HFFc6 (cell line): ENCODE data around the gene AGAP3. TPM values are rescaled to one million over a fixed set of nuclear protein-coding genes. Genes with fewer than 3 reads are reported as not detected.

Source experiments
- DNase-seq: peaks from one replicate; pipeline ENCODE4 v3.0.0-alpha.2; 2018
- H3K27ac Mint-ChIP-seq: 2 replicates; pipeline ENCODE4 v1.8.0; 2020; ENCODE audit warnings: mild to moderate bottlenecking, mixed read lengths
- H3K27me3 Mint-ChIP-seq: 2 replicates; pipeline ENCODE4 v1.8.0; 2021; ENCODE audit warnings: mild to moderate bottlenecking, moderate library complexity, mixed read lengths; ENCODE audit not compliant: insufficient read depth
- H3K36me3 Mint-ChIP-seq: 2 replicates; pipeline ENCODE4 v1.8.0; 2021; ENCODE audit warnings: low read depth, mixed read lengths
- H3K4me1 Mint-ChIP-seq: 2 replicates; pipeline ENCODE4 v1.8.0; 2020; ENCODE audit warnings: low read depth, mixed read lengths
- H3K4me3 Mint-ChIP-seq: 2 replicates; pipeline ENCODE4 v1.8.0; 2020; ENCODE audit warnings: mild to moderate bottlenecking, moderate library complexity, mixed read lengths
- H3K9me3 Mint-ChIP-seq: 2 replicates; pipeline ENCODE4 v1.8.0; 2020; ENCODE audit warnings: mild to moderate bottlenecking, mixed read lengths
- total RNA-seq, 6 experiments: library from RNA; stranded (reverse); fragmentation: NEBNext Ultra II Directional; extraction: Animal tissue kit (Norgen Biotek cat#: 25700); gene quantifications; 2 replicates in 1 of 6; 3 replicates in 5 of 6; pipeline ENCODE4 v1.2.3, GENCODE V29; 2021
- TF ChIP-seq, protein P1 (sequence below): fragments of 200-600 bp; sonication (generic); IDR thresholded peaks from 2 replicates; pipeline ENCODE4 v1.5.0; 2021; ENCODE audit warnings: antibody characterized with exemption, mild to moderate bottlenecking

Gene AGAP3
- total RNA-seq, 6 experiments from 2014 or later = 73.3 to 104 (median 82.2) TPM

DNA sequence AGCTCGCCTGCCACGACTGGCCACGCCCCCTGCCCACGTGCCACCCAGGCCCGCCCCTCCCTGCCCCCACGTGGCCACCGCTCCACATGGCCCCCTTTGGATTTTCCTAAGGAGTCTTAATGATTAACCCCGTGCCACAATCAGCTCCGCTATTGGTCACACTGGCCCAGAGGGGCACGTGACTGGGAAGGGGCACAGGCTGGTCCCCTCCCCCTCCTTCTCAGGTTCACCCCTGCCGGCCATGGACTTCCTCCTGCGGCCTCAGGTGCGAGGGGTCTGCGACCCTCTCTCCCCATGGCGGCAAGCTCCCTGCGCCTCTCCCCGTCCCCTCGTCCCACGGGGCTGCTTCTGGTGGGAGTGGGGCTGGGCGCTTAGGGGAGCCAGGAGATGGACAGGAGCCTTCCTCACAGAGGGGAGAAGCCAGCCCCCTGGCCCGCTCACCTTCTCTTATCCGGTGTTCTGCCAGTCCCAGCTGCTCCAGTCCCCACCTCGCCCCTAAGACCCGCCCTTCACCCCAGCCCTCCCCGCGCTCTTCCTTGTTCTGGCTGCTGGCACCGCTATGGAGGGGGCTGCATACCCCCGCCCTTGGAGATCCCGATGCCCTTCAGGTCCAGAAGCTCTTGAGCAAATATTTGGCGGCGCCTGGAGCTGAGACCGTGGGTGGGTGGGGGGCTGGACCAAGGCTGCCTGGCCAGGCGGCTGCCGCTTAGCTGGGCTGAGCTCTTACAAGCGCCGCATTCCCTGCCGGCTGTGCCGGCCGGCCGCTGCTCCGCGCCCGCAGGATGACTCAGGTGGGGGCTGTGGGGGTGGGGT is 23.7 kb upstream of the AGAP3 start:
- peaks cover 41% of the 10 kb centered on the region for H3K4me1 Mint-ChIP-seq
- H3K36me3 Mint-ChIP-seq = peaks cover 7% of the 10 kb centered on the region
- H3K4me3 Mint-ChIP-seq = peak overlapping the region; percentile 97
- H3K27ac Mint-ChIP-seq = peak overlapping the region; percentile 78
- TF ChIP-seq, protein P1, sequence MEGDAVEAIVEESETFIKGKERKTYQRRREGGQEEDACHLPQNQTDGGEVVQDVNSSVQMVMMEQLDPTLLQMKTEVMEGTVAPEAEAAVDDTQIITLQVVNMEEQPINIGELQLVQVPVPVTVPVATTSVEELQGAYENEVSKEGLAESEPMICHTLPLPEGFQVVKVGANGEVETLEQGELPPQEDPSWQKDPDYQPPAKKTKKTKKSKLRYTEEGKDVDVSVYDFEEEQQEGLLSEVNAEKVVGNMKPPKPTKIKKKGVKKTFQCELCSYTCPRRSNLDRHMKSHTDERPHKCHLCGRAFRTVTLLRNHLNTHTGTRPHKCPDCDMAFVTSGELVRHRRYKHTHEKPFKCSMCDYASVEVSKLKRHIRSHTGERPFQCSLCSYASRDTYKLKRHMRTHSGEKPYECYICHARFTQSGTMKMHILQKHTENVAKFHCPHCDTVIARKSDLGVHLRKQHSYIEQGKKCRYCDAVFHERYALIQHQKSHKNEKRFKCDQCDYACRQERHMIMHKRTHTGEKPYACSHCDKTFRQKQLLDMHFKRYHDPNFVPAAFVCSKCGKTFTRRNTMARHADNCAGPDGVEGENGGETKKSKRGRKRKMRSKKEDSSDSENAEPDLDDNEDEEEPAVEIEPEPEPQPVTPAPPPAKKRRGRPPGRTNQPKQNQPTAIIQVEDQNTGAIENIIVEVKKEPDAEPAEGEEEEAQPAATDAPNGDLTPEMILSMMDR = no peak
- H3K9me3 Mint-ChIP-seq = no peaks in the 10 kb centered on the region
- DNase-seq = peak; percentile 49
- no peaks in the 10 kb centered on the region; the same call in 1 of the 2 replicates for H3K27me3 Mint-ChIP-seq

DNA sequence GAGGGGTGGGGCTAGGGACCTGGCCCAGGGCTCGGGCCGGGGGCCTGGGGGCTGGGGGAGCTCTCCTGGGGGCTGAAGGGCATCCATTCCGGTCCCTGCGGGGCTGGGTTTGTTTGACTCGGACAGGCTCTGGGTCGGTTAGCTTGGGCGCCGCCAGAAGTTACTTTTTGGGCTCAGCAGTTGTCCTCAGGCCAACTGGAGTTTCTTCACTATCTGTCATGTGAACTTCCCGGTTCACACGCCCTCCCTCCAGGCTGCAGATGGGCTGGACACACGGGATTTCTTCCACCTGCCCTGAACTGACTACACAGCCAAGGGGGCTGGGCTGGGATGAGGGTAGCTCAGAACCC is 23.1 kb upstream of the AGAP3 start:
- no peaks in the 10 kb centered on the region for H3K9me3 Mint-ChIP-seq
- H3K4me3 Mint-ChIP-seq = peak overlapping the region; percentile 53
- DNase-seq = peak; percentile 47
- peak overlapping the region; percentile 78 for H3K27ac Mint-ChIP-seq
- peaks cover 13% of the 10 kb centered on the region for H3K36me3 Mint-ChIP-seq
- TF ChIP-seq, protein P1 = no peak
- H3K4me1 Mint-ChIP-seq = peaks cover 45% of the 10 kb centered on the region
- H3K27me3 Mint-ChIP-seq = peaks cover 1% of the 10 kb centered on the region

DNA sequence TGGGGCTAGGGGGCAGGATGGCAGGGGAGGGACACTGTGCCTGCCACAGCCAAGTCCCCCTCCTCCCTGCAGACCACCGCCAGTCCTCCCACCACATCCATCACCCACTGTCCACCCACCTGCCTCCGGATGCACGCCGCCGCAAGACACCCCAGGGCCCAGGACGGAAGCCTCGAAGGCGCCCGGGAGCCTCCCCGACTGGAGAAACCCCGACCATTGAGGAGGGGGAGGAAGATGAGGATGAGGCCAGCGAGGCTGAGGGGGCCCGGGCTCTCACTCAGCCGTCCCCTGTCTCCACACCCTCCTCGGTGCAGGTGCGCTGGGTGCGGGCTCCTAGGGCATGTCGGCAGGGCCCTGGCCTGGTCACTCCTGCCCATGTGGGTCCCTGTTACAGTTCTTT is 21.8 kb upstream of the AGAP3 start:
- Mint-ChIP-seq H3K9me3 (no peaks in the 10 kb centered on the region), H3K27me3 (peaks cover 1% of the 10 kb centered on the region)

DNA sequence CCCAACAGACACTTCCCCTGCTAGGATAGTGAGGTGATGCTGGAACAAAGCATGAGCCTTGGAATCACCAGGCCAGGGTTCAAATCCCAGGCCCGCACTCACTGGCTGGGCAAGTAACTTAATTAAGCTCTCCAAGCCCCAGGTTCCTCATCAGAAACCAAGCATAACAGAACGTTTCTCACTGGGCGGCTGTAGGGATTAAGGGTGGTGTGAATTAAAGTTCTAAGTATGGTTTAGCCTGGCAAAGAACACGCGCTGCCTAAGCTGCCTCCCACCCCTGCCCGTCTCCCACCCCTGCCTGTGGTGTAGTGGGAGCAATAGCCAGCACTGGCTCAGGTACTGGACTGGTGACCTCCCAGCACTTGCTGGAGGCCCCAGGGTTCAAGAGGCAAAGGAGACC is 21.3 kb upstream of the AGAP3 start:
- Mint-ChIP-seq H3K27ac (no peak overlapping the region), H3K27me3 (peaks cover 1% of the 10 kb centered on the region), H3K4me1 (peaks cover 35% of the 10 kb centered on the region), H3K36me3 (peaks cover 16% of the 10 kb centered on the region), H3K4me3 (no peak overlapping the region), H3K9me3 (no peaks in the 10 kb centered on the region)
- TF ChIP-seq, protein P1 = no peak
- DNase-seq = no peak

More for the DNA sequence above, 21.8 kb upstream of the AGAP3 start:
- Mint-ChIP-seq H3K4me1 (peaks cover 35% of the 10 kb centered on the region), H3K36me3 (peaks cover 16% of the 10 kb centered on the region), H3K4me3 (no peak overlapping the region), H3K27ac (no peak overlapping the region)
- DNase-seq = no peak
- TF ChIP-seq, protein P1 = no peak

DNA sequence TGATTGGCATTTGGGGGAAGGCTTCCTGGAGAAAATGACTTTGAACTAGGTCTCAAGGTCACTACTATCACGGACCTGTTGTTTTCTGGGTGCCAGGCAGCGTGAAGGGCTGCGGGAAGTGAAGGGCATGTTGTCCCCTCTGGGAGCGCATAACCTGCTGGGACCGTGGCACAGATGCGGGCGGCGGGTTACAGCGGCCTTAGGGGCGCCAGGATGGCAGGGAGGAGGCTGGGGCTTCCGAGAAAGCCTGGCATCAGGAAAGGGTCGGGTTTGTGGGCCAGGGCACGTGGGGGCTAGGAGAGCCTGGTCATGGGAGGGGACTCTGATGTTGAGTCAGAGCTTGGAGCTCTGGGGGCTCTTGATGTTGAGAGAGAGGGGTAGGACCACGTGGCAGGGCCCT is 20.8 kb upstream of the AGAP3 start:
- peaks cover 1% of the 10 kb centered on the region for H3K27me3 Mint-ChIP-seq
- no peak overlapping the region for H3K27ac Mint-ChIP-seq
- H3K4me1 Mint-ChIP-seq = peaks cover 35% of the 10 kb centered on the region

More for the DNA sequence above, 20.8 kb upstream of the AGAP3 start:
- DNase-seq = no peak
- Mint-ChIP-seq H3K36me3 (peaks cover 16% of the 10 kb centered on the region), H3K4me3 (no peak overlapping the region), H3K9me3 (no peaks in the 10 kb centered on the region)
- TF ChIP-seq, protein P1 = no peak
